ENCODE results near the gene BUD23. TPM values are rescaled to one million over a fixed set of nuclear protein-coding genes. Genes with fewer than 3 reads are reported as not detected.

BUD23 gene
- total RNA-seq, 1 experiment from 2014 or later, result 78.1 TPM

- DNase-seq, result no peak
- Histone ChIP-seq H2BK5ac (ENCODE audit: insufficient read length, low read length) (no peak overlapping the region), H3K4ac (ENCODE audit: low read depth, low read length) (no peak overlapping the region), H3T11ph (ENCODE audit: low read length) (no peak overlapping the region), H4K20me1 (ENCODE audit: control insufficient read depth, insufficient read depth, insufficient read length) (no peaks in the 10 kb centered on the region), H2BK15ac (ENCODE audit: low read depth, low read length) (no peak overlapping the region), H3K4me2 (ENCODE audit: insufficient read depth, insufficient read length, low read length) (peak overlapping the region; percentile 52), H3K18ac (ENCODE audit: insufficient read length, low read depth, low read length) (no peak overlapping the region), H2BK20ac (ENCODE audit: low read depth, low read length, poor library complexity, severe bottlenecking) (no peak overlapping the region), H3K4me1 (ENCODE audit: insufficient read depth, low read length) (no peaks in the 10 kb centered on the region; the same call in 1 of the 2 replicates), H3K9me3 (ENCODE audit: control insufficient read depth, low read depth, low read length) (no peaks in the 10 kb centered on the region), H3K23me2 (ENCODE audit: insufficient read length, low read depth, low read length, poor library complexity, severe bottlenecking) (peaks cover 2% of the 10 kb centered on the region), H4K91ac (ENCODE audit: insufficient read length, low read depth, low read length) (no peak overlapping the region), H3K79me1 (ENCODE audit: insufficient read depth, low read depth, low read length, poor library complexity, severe bottlenecking) (no peaks in the 10 kb centered on the region), H3K56ac (ENCODE audit: insufficient read length, low read depth, low read length) (no peak overlapping the region), H4K8ac (replicated peaks; ENCODE audit: insufficient read length, low read depth, low read length) (no peak overlapping the region), H2BK120ac (ENCODE audit: low read depth, low read length, poor library complexity, severe bottlenecking) (no peak overlapping the region), H4K5ac (ENCODE audit: insufficient read length, low read depth, low read length) (no peak overlapping the region), H3K9ac (ENCODE audit: extremely low read depth, insufficient read length, low read length) (no peak overlapping the region), H2AFZ (ENCODE audit: low read length) (no peak overlapping the region), H3K79me2 (ENCODE audit: insufficient read depth, low read length) (no peaks in the 10 kb centered on the region), H3K14ac (ENCODE audit: insufficient read depth, low read length) (no peak overlapping the region), H2AK5ac (ENCODE audit: insufficient read length, low read length) (no peak overlapping the region), H3K27ac (ENCODE audit: insufficient read length, low read depth, low read length) (no peak overlapping the region), H2BK12ac (ENCODE audit: insufficient read length, low read depth, low read length) (no peak overlapping the region), H3K23ac (ENCODE audit: insufficient read length, low read depth, low read length) (no peak overlapping the region), H3K27me3 (ENCODE audit: insufficient read depth, low read length) (no peaks in the 10 kb centered on the region)
- Mint-ChIP-seq H3K4me3 (peak overlapping the region; percentile 32 to 66; a peak in 4 of 5 replicates), H3K4me1 (peaks cover 9 to 38% of the 10 kb centered on the region in 2 experiments), H3K27me3 (ENCODE audit: low read depth) (peaks cover 2% of the 10 kb centered on the region), H3K9me3 (no peaks in the 10 kb centered on the region), H3K27ac (peak overlapping the region; percentile 35 to 61 (median 55); a peak in 3 of 7 replicates), H3K36me3 (ENCODE audit: insufficient read depth in 1 of 3, low read depth in 3 of 3) (peaks cover 13 to 30% (median 23%) of the 10 kb centered on the region in 3 experiments)
- TF ChIP-seq, protein P1, sequence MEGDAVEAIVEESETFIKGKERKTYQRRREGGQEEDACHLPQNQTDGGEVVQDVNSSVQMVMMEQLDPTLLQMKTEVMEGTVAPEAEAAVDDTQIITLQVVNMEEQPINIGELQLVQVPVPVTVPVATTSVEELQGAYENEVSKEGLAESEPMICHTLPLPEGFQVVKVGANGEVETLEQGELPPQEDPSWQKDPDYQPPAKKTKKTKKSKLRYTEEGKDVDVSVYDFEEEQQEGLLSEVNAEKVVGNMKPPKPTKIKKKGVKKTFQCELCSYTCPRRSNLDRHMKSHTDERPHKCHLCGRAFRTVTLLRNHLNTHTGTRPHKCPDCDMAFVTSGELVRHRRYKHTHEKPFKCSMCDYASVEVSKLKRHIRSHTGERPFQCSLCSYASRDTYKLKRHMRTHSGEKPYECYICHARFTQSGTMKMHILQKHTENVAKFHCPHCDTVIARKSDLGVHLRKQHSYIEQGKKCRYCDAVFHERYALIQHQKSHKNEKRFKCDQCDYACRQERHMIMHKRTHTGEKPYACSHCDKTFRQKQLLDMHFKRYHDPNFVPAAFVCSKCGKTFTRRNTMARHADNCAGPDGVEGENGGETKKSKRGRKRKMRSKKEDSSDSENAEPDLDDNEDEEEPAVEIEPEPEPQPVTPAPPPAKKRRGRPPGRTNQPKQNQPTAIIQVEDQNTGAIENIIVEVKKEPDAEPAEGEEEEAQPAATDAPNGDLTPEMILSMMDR (conservative IDR thresholded peaks at IDR 0.05), result no peak
- WGBS (ENCODE audit: extremely low coverage, insufficient read length, low lambda C conversion rate), result no CpG with 5 or more reads among the region's 13 CpGs
Measured at GRCh38 chr7:73703225-73703624, 19.8 kb downstream of the BUD23 start.
